ENCODE measurements around the gene SINHCAF. TPM values are rescaled to one million over a fixed set of nuclear protein-coding genes. Genes with fewer than 3 reads are reported as not detected.
"Not testable (repeated sequence)": the region's sequence is repeated elsewhere in the genome, so short reads cannot be mapped to it uniquely, and the experiment has no call there.

Gene SINHCAF
- polyA plus RNA-seq, 1 donor from 2014 or later, result 80.5 TPM

- Histone ChIP-seq H3K9me2 (ENCODE audit: insufficient read depth, low read length) (no peaks in the 10 kb centered on the region), H3K36me3 (ENCODE audit: insufficient read depth, low read length) (no peaks in the 10 kb centered on the region), H4K20me1 (ENCODE audit: insufficient read depth) (no peaks in the 10 kb centered on the region), H2AFZ (ENCODE audit: low read depth, low read length) (no peak overlapping the region), H3K27me3 (ENCODE audit: insufficient read depth, low read depth, low read length) (no peaks in the 10 kb centered on the region), H3K4me3 (ENCODE audit: low read length) (no peak overlapping the region), H3K9me3 (ENCODE audit: low read length) (no peaks in the 10 kb centered on the region), H3K9ac (ENCODE audit: low read length) (no peak overlapping the region), H3K4me2 (ENCODE audit: low read length) (no peak overlapping the region), H3K79me2 (replicated peaks; ENCODE audit: insufficient read depth, low read length) (no peaks in the 10 kb centered on the region), H3F3A (ENCODE audit: insufficient read depth, low read length, poor library complexity, severe bottlenecking) (no peaks in the 10 kb centered on the region), H3K27ac (ENCODE audit: low read length) (no peak overlapping the region)
- TF ChIP-seq RAD21 (conservative IDR thresholded peaks at IDR 0.05), result no peak
- no peak for TF ChIP-seq POLR2AphosphoS5 (IDR thresholded peaks at IDR 0.05)
- TF ChIP-seq EP300 (conservative IDR thresholded peaks at IDR 0.05; ENCODE audit: poor library complexity, severe bottlenecking), result no peak
- no peak for TF ChIP-seq MXI1 (conservative IDR thresholded peaks at IDR 0.05; ENCODE audit: poor library complexity, severe bottlenecking)
- TF ChIP-seq, protein P1, sequence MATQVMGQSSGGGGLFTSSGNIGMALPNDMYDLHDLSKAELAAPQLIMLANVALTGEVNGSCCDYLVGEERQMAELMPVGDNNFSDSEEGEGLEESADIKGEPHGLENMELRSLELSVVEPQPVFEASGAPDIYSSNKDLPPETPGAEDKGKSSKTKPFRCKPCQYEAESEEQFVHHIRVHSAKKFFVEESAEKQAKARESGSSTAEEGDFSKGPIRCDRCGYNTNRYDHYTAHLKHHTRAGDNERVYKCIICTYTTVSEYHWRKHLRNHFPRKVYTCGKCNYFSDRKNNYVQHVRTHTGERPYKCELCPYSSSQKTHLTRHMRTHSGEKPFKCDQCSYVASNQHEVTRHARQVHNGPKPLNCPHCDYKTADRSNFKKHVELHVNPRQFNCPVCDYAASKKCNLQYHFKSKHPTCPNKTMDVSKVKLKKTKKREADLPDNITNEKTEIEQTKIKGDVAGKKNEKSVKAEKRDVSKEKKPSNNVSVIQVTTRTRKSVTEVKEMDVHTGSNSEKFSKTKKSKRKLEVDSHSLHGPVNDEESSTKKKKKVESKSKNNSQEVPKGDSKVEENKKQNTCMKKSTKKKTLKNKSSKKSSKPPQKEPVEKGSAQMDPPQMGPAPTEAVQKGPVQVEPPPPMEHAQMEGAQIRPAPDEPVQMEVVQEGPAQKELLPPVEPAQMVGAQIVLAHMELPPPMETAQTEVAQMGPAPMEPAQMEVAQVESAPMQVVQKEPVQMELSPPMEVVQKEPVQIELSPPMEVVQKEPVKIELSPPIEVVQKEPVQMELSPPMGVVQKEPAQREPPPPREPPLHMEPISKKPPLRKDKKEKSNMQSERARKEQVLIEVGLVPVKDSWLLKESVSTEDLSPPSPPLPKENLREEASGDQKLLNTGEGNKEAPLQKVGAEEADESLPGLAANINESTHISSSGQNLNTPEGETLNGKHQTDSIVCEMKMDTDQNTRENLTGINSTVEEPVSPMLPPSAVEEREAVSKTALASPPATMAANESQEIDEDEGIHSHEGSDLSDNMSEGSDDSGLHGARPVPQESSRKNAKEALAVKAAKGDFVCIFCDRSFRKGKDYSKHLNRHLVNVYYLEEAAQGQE (IDR thresholded peaks at IDR 0.05; ENCODE audit: borderline replicate concordance), result no peak
- TF ChIP-seq EZH2 (IDR thresholded peaks at IDR 0.05; ENCODE audit: borderline replicate concordance, insufficient read depth, low read length, poor library complexity, severe bottlenecking), result no peak
- TF ChIP-seq CTCF (IDR thresholded peaks at IDR 0.05; ENCODE audit: poor library complexity, severe bottlenecking), result no peak
- no peak for TF ChIP-seq SMC3 (conservative IDR thresholded peaks at IDR 0.05; ENCODE audit: poor library complexity)
- no peak for TF ChIP-seq TAF1 (IDR thresholded peaks at IDR 0.05; ENCODE audit: low read depth)
Observed at GRCh38 chr12:31245822-31246469, 80.0 kb downstream of the SINHCAF start.

GRCh38 chr12:31242418-31242817 lies 83.5 kb downstream of the SINHCAF start:
- not testable (repeated sequence) for H3F3A ChIP-seq (ENCODE audit: insufficient read depth, low read length, poor library complexity, severe bottlenecking); H4K20me1 ChIP-seq (ENCODE audit: insufficient read depth); H2AFZ ChIP-seq (ENCODE audit: low read depth, low read length)

More at GRCh38 chr12:31242418-31242817, 83.5 kb downstream of the SINHCAF start:
- not testable (repeated sequence) for H3K4me2 ChIP-seq (ENCODE audit: low read length); H3K9me3 ChIP-seq (ENCODE audit: low read length); H3K4me3 ChIP-seq (ENCODE audit: low read length); H3K79me2 ChIP-seq (replicated peaks; ENCODE audit: insufficient read depth, low read length); H3K27me3 ChIP-seq (ENCODE audit: insufficient read depth, low read depth, low read length); H3K9ac ChIP-seq (ENCODE audit: low read length); H3K9me2 ChIP-seq (ENCODE audit: insufficient read depth, low read length); H3K36me3 ChIP-seq (ENCODE audit: insufficient read depth, low read length); H3K27ac ChIP-seq (ENCODE audit: low read length)

All from neural cell (in vitro differentiated cells).